CD14-positive monocyte (primary cell): ENCODE measurements around the gene VMP1. TPM values are rescaled to one million over a fixed set of nuclear protein-coding genes. Genes with fewer than 3 reads are reported as not detected.
A peak's percentile ranks its signal among the peaks of the same experiment; 100 is the strongest.

Experiments
- DNase-seq, 3 donors: peaks; one replicate each; pipeline ENCODE4 v3.0.0-alpha.2; 2011 to 2022
- H2AFZ ChIP-seq: 2 replicates; pipeline ENCODE4 v1.6.0; 2012; ENCODE audit warnings: mild to moderate bottlenecking, low read depth, low read length, inconsistent platforms; ENCODE audit not compliant: insufficient read depth, poor library complexity, severe bottlenecking
- H3K27ac ChIP-seq, 2 donors: 1 replicate in 1 of 2; 2 replicates in 1 of 2; pipeline ENCODE4 v1.5.1; 2012 to 2013; ENCODE audit warnings: low read length in 2 of 2, control low read depth in 1 of 2, inconsistent platforms in 1 of 2, low read depth in 1 of 2, mild to moderate bottlenecking in 1 of 2
- H3K27me3 ChIP-seq, 2 donors: one replicate each; pipeline versions ENCODE4 v1.6.0 to v1.6.1; 2011 to 2013; ENCODE audit warnings: low read length in 2 of 2; ENCODE audit not compliant: control insufficient read depth in 2 of 2, insufficient read depth in 2 of 2
- H3K36me3 ChIP-seq, 2 donors: replicated peaks in 1 of 2; 1 replicate in 1 of 2; 2 replicates in 1 of 2; pipeline versions ENCODE4 v1.5.1 to v1.6.1; 2012 to 2013; ENCODE audit warnings: low read length in 2 of 2, control low read depth in 1 of 2, inconsistent platforms in 1 of 2, mild to moderate bottlenecking in 1 of 2; ENCODE audit not compliant: insufficient read depth in 2 of 2, control insufficient read depth in 1 of 2
- H3K4me1 ChIP-seq, 2 donors: 1 replicate in 1 of 2; 2 replicates in 1 of 2; pipeline versions ENCODE4 v1.5.1 to v1.6.1; 2012 to 2013; ENCODE audit warnings: low read length in 2 of 2, control low read depth in 1 of 2, inconsistent platforms in 1 of 2, mild to moderate bottlenecking in 1 of 2, moderate library complexity in 1 of 2; ENCODE audit not compliant: insufficient read depth in 2 of 2, control insufficient read depth in 1 of 2
- H3K4me2 ChIP-seq: replicated peaks from 2 replicates; pipeline ENCODE3; 2012; ENCODE audit warnings: low read length, moderate library complexity, mild to moderate bottlenecking; ENCODE audit not compliant: poor library complexity, severe bottlenecking; ENCODE audit errors: extremely low read depth
- H3K4me3 ChIP-seq, 3 experiments: fragments of 200-600 bp in 1 of 3; sonication (generic) in 1 of 3; replicated peaks in 1 of 3; 1 replicate in 2 of 3; 2 replicates in 1 of 3; pipeline ENCODE4 v1.5.1; 2011 to 2013; ENCODE audit warnings: low read length in 3 of 3, mild to moderate bottlenecking in 3 of 3, control low read depth in 2 of 3, low read depth in 2 of 3, inconsistent platforms in 1 of 3, moderate library complexity in 1 of 3
- H3K79me2 ChIP-seq: 2 replicates; pipeline ENCODE4 v1.6.0; 2012; ENCODE audit warnings: mild to moderate bottlenecking, control low read depth, inconsistent platforms, low read length, moderate library complexity; ENCODE audit not compliant: insufficient read depth
- H3K9ac ChIP-seq: 2 replicates; pipeline ENCODE4 v1.6.0; 2017; ENCODE audit warnings: low read length, mild to moderate bottlenecking; ENCODE audit not compliant: insufficient read depth, poor library complexity, severe bottlenecking
- H3K9me3 ChIP-seq, 2 donors: replicated peaks in 1 of 2; 1 replicate in 1 of 2; 2 replicates in 1 of 2; pipeline versions ENCODE4 v1.5.1 to v1.6.1; 2012 to 2013; ENCODE audit warnings: low read length in 2 of 2, control low read depth in 1 of 2; ENCODE audit not compliant: control insufficient read depth in 1 of 2, insufficient read depth in 1 of 2
- H4K20me1 ChIP-seq: 2 replicates; pipeline ENCODE4 v1.6.0; 2012; ENCODE audit warnings: mild to moderate bottlenecking, low read length, control low read depth, moderate library complexity; ENCODE audit not compliant: insufficient read depth
- H3K27ac Mint-ChIP-seq, 7 donors: one replicate each; pipeline ENCODE4 v1.8.0; 2020; ENCODE audit warnings: mild to moderate bottlenecking in 7 of 7, mixed read lengths in 7 of 7, moderate library complexity in 6 of 7, inconsistent platforms in 2 of 7
- H3K27me3 Mint-ChIP-seq, 3 donors: one replicate each; pipeline ENCODE4 v1.8.0; 2021 to 2022; ENCODE audit warnings: low read depth in 3 of 3, mild to moderate bottlenecking in 3 of 3, mixed read lengths in 3 of 3, moderate library complexity in 3 of 3, inconsistent platforms in 1 of 3
- H3K36me3 Mint-ChIP-seq, 2 donors: one replicate each; pipeline ENCODE4 v1.8.0; 2020; ENCODE audit warnings: mixed read lengths in 2 of 2, inconsistent platforms in 1 of 2, mild to moderate bottlenecking in 1 of 2
- H3K4me1 Mint-ChIP-seq: one replicate; pipeline ENCODE4 v1.8.0; 2020; ENCODE audit warnings: mild to moderate bottlenecking, mixed read lengths
- H3K4me3 Mint-ChIP-seq, 2 donors: one replicate each; pipeline ENCODE4 v1.8.0; 2020; ENCODE audit warnings: mild to moderate bottlenecking in 2 of 2, mixed read lengths in 2 of 2, moderate library complexity in 1 of 2
- H3K9me3 Mint-ChIP-seq, 7 donors: one replicate each; pipeline ENCODE4 v1.8.0; 2020 to 2022; ENCODE audit warnings: mixed read lengths in 7 of 7, mild to moderate bottlenecking in 6 of 7, moderate library complexity in 6 of 7, inconsistent platforms in 2 of 7
- CTCF ChIP-seq: fragments of 200-600 bp; IDR thresholded peaks from one replicate; pipeline ENCODE4 v1.8.0; 2022; ENCODE audit warnings: antibody characterized with exemption, mild to moderate bottlenecking
- WGBS: methylation state at CpG from one replicate; pipeline ENCODE4 v1.1.5; 2013; ENCODE audit warnings: missing lambda C conversion rate; ENCODE audit not compliant: insufficient coverage; 5-methylcytosine and 5-hydroxymethylcytosine counted together
- intact Hi-C, 2 donors: fragments of 100-400 bp; cut with micrococcal nuclease; formaldehyde crosslinking; loops; one replicate each; pipeline versions ENCODE4 v1.15.0 to v1.15.1; 2023
- polyA plus RNA-seq, 3 donors: library from polyadenylated mRNA; depleted of rRNA in 1 of 3; unstranded in 2 of 3; stranded (reverse) in 1 of 3; fragments of 300-500 nt in 2 of 3; fragments of >200 nt in 1 of 3; fragmentation: Illumina TruSeq in 2 of 3; gene quantifications; 1 replicate in 2 of 3; 2 replicates in 1 of 3; pipeline ENCODE4 v1.2.3, GENCODE V29; 2012 to 2021

VMP1 gene
- polyA plus RNA-seq, 3 donors = 246 to 511 (median 386) TPM

- Histone ChIP-seq H3K27me3 (no peaks in the 10 kb centered on the region), H3K9ac (no peak overlapping the region), H2AFZ (no peak overlapping the region), H3K27ac (peak overlapping the region; percentile 45 to 65), H3K4me3 (no peak overlapping the region), H4K20me1 (no peaks in the 10 kb centered on the region), H3K9me3 (no peaks in the 10 kb centered on the region), H3K4me1 (peaks cover 24 to 31% of the 10 kb centered on the region in 2 donors), H3K36me3 (peaks cover 43 to 65% of the 10 kb centered on the region in 2 donors), H3K4me2 (no peak overlapping the region), H3K79me2 (peaks cover 37% of the 10 kb centered on the region)
- Mint-ChIP-seq H3K4me3 (no peak overlapping the region), H3K4me1 (peaks cover 24% of the 10 kb centered on the region), H3K9me3 (no peaks in the 10 kb centered on the region), H3K27ac (peak overlapping the region in 6 of 7 donors; percentile 87 to 96 (median 92)), H3K27me3 (peaks cover 0 to 3% (median 0%) of the 10 kb centered on the region in 3 donors), H3K36me3 (peaks cover 48 to 77% of the 10 kb centered on the region in 2 donors)
- intact Hi-C loops = loop anchor here in 1 of 2 donors (10.0 kb wide), 1 partner anchor 54 kb away; no protein-coding TSS in a partner anchor
- no CpG with 5 or more reads among the region's 2 CpGs for WGBS
- no peak for TF ChIP-seq CTCF
- DNase-seq = no peak
These were observed 63.6 kb downstream of the VMP1 start for GRCh38 chr17:59771093-59771492.

- WGBS = no CpG with 5 or more reads among the region's 2 CpGs
- H3K9ac ChIP-seq = no peak overlapping the region
- H3K36me3 Mint-ChIP-seq = peaks cover 67 to 91% of the 10 kb centered on the region in 2 donors
These were observed 68.4 kb downstream of the VMP1 start for GRCh38 chr17:59775786-59776350.

More at GRCh38 chr17:59775786-59776350, 68.4 kb downstream of the VMP1 start:
- no peaks in the 10 kb centered on the region for H3K27me3 ChIP-seq
- Mint-ChIP-seq H3K9me3 (peaks cover 0 to 3% (median 0%) of the 10 kb centered on the region in 7 donors), H3K4me1 (peaks cover 19% of the 10 kb centered on the region), H3K27me3 (no peaks in the 10 kb centered on the region), H3K27ac (peak overlapping the region in 1 of 7 donors; percentile 35), H3K4me3 (no peak overlapping the region)
- intact Hi-C loops = loop anchor here in 1 of 2 donors (10.0 kb wide), 1 partner anchor 49 kb away; no protein-coding TSS in a partner anchor
- H3K4me3 ChIP-seq = no peak overlapping the region
- no peak overlapping the region for H3K27ac ChIP-seq
- H3K36me3 ChIP-seq = peaks cover 54 to 90% of the 10 kb centered on the region in 2 donors
- H3K9me3 ChIP-seq = no peaks in the 10 kb centered on the region
- H3K4me1 ChIP-seq = peaks cover 15 to 21% of the 10 kb centered on the region in 2 donors
- no peak for TF ChIP-seq CTCF
- H2AFZ ChIP-seq = no peak overlapping the region
- H3K79me2 ChIP-seq = peaks cover 29% of the 10 kb centered on the region
- no peaks in the 10 kb centered on the region for H4K20me1 ChIP-seq
- H3K4me2 ChIP-seq = no peak overlapping the region
- DNase-seq = no peak
